ENCODE results near the gene PI4KA.
"Not testable (repeated sequence)": the region's sequence is repeated elsewhere in the genome, so short reads cannot be mapped to it uniquely, and the experiment has no call there.

Gene PI4KA

DNA sequence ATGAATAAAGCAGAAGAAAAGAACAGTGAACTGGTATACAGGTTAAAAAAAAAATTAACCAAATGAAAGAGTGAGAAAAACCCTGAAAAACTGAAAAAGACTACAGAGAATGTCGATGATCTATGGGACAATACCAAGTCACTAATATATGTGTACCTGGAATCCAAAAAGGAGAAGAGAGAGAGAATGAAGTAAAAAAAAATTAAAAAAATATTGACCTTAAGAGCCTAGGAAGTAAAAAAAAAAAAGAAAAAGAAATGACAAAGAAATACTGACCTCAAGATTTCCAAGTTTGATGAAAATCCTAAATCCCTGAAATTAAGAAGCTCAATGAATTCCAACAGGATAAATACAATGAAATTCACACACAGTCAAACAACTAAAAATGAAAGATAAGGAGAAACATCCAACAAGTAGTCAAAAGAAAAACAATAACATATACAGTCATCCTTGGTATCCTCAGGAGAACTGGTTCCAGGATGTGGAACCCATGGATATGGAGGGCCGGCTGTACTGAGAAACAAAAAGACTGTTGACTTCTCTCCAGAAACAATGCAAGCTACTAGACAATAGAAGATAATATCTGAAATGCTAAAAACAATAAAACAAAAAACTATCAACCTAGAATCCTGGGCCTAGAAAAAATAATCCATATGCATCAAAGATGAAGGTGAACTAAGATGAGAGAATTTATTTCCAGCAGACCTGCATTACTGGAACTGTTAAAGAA is 118.2 kb downstream of the PI4KA start:
- no peak overlapping the region for H3K27ac Mint-ChIP-seq

DNA sequence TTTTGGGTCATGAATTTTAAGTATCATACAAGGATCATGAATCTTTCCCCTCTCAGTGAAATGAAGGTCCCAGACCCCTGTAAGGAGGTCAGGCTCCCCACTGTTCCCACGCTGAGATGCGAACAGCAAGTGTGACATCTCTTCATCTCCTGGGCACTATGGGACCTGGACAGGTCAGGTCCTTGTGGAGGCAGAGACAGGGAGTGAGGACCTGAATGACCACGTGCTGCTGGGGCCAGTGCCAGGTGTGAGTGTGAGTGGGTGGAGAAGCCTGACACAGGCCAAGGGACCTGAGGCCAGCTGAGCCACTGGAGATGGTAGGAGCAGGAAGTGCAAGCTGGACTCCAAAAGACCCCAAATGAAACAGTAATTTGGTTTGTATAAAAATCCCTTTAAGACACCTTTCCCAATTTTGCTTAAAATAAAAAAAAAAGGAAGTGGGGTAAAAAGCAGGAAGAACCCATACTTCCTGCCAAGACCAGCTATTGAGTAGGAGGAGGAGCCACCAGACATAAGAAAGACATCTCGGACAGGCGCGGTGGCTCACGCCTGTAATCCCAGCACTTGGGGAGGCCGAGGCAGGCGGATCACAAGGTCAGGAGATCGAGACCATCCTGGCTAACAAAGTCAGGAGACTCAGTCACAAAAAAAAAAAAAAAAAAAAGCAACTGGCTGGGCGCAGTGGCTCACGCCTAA is 120.1 kb downstream of the PI4KA start:
- Mint-ChIP-seq H3K36me3 (peaks cover 54% of the 10 kb centered on the region), H3K27ac (peak overlapping the region; percentile 79), H3K4me1 (peaks cover 9% of the 10 kb centered on the region), H3K9me3 (no peaks in the 10 kb centered on the region), H3K4me3 (no peak overlapping the region)
- DNase-seq (ENCODE audit: low spot score in 2 of 2), result no peak
- ATAC-seq, result no peak

More for the DNA sequence above, 118.2 kb downstream of the PI4KA start:
- peaks cover 73% of the 10 kb centered on the region for H3K36me3 Mint-ChIP-seq
- no peak overlapping the region for H3K4me3 Mint-ChIP-seq
- peaks cover 9% of the 10 kb centered on the region for H3K4me1 Mint-ChIP-seq
- DNase-seq (ENCODE audit: low spot score in 2 of 2) (no peak), ATAC-seq (no peak)
- H3K9me3 Mint-ChIP-seq, result no peaks in the 10 kb centered on the region

DNA sequence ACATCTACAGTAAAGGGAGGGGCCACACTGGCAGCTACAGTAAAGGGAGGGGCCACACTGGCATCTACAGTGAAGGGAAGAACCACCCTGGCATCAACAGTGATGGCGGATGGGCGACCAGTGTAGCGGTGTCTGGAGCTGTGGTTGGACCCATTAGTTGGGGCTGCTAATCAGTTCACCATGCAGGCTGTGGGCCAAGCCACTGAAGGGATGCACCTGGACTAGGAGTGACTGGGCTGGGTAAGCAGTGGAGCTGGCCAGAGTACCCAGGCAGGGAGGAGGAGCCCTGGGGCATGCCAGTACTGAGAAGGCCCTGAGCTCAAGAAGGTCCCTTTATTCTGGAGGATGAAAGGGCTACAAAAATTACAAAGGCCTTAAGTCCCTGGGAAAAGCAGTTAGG is 121.7 kb downstream of the PI4KA start:
- not testable (repeated sequence) for DNase-seq (ENCODE audit: low spot score in 2 of 2); ATAC-seq; H3K4me1 Mint-ChIP-seq; H3K9me3 Mint-ChIP-seq; H3K4me3 Mint-ChIP-seq
- Mint-ChIP-seq H3K36me3 (peaks cover 43% of the 10 kb centered on the region), H3K27ac (peak overlapping the region; percentile 73)

DNA sequence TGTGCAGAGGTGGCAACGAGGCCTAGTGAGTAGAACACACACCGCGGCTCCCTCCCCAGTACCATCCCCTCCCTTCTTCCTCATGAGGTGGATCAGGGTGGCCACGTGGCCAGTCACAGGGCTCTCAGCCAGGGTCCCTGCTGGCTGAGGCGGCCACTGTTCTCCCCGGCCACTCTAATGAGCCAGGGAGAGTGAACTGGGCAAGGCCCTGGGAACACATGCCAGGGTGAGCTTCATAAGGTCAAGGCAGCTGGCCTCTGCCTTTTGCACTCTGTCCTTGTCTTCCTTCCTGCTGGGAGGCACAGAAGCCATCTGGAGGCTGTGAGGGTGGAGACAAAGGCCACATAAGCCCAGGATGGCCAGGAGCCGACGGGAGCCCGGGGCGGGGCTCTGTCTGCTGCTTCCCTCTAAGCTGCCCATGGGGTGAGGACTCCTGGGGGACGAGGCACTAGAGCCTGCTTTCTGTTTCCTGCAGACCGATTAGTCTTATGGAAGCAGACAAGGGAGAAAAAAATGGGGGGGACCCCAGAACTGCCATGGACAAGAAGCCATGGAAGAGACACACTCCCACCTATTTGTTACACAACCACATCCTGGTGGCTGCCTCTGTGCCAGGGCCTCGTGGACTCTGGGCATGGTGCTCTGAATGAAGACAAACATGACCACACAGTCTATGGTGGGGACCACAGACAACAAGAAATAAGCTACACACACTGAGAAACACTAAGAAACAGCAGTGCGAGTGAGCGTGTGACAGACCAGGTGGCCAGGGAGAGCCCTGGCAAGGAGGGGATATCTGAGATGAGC is 123.1 kb downstream of the PI4KA start:
- not testable (repeated sequence) for DNase-seq (ENCODE audit: low spot score in 2 of 2); ATAC-seq; H3K9me3 Mint-ChIP-seq; H3K4me3 Mint-ChIP-seq; H3K4me1 Mint-ChIP-seq
- Mint-ChIP-seq H3K36me3 (peaks cover 29% of the 10 kb centered on the region), H3K27ac (peak overlapping the region; percentile 73)

DNA sequence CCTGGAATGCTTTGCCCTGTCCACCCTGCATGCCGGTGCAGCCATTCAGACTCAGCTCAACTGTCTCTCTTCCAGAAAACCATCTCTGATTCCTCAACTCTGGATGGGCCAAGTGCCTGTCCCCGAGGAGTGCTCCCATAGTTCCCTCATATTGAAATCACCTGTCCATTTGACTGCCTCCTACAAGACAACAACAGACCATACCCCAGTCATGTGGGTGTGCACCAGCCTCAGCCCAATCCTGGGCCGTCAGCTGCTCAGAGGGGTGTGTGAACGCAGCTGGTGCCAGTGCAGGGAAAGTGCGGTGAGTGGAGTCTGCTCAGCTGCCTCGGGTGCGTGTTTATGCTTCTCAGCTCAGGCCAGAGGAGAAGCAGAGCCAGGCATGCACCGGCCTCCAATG is 126.2 kb downstream of the PI4KA start:
- not testable (repeated sequence) for DNase-seq (ENCODE audit: low spot score in 2 of 2); ATAC-seq; H3K4me1 Mint-ChIP-seq; H3K4me3 Mint-ChIP-seq; H3K9me3 Mint-ChIP-seq; H3K27ac Mint-ChIP-seq
- peaks cover 24% of the 10 kb centered on the region for H3K36me3 Mint-ChIP-seq

DNA sequence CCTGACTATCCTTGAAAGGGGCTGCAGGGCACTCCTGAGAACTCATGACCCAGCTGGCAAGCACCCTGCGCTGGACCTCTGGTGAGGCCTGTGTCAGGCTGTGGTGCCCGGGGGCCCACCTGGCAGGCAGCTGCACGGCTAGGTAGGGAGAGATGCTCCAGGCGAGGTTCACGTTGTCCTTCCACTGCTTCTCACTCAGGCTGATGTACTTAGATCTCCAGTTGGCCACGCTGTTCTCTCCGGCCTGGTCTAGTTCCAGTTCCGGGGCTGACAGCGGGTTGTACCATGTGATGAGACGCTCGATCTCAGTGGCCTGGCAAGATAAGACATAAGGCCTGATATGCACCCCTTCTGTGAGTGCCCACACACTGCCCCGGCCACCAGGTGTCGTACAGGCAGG is 129.4 kb downstream of the PI4KA start:
- ATAC-seq (no peak), DNase-seq (ENCODE audit: low spot score in 2 of 2) (no peak)
- Mint-ChIP-seq H3K36me3 (peaks cover 40% of the 10 kb centered on the region), H3K27ac (no peak overlapping the region), H3K9me3 (no peaks in the 10 kb centered on the region), H3K4me3 (no peak overlapping the region), H3K4me1 (no peaks in the 10 kb centered on the region)

DNA sequence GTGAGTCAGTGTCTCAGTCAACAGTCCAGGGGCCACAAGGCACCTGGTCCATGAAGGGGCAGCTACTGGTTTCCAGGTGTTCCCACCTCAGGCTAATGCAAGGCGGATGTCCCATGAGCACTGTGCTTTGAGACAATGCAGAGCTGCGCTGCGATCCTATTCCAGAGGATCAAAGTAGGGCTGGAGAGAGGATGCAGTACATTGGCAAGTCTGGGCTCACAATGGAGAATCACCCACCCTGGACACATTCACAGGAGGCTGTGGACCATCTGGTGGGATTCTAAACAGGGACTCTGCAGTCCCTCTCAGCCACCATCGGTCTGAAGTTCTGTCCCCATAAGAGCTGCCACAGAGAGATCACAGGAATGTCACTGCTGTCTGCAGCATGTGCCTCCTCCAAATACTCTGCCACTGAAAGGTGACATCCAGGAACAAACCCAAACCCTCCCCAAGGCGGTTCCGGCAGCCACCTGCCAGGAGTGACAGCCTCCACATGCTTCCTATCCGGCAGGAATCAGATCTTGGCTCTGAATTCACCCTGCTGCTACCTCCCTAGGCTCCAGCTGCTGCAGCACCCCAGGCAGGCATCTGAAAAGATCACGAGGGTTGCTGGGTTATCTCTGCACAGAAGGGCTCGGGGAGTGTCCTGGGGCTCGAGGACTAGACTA is 130.0 kb downstream of the PI4KA start:
- Mint-ChIP-seq H3K9me3 (no peaks in the 10 kb centered on the region), H3K4me1 (no peaks in the 10 kb centered on the region), H3K4me3 (no peak overlapping the region), H3K36me3 (peaks cover 40% of the 10 kb centered on the region), H3K27ac (no peak overlapping the region)
- ATAC-seq (no peak), DNase-seq (ENCODE audit: low spot score in 2 of 2) (no peak)

DNA sequence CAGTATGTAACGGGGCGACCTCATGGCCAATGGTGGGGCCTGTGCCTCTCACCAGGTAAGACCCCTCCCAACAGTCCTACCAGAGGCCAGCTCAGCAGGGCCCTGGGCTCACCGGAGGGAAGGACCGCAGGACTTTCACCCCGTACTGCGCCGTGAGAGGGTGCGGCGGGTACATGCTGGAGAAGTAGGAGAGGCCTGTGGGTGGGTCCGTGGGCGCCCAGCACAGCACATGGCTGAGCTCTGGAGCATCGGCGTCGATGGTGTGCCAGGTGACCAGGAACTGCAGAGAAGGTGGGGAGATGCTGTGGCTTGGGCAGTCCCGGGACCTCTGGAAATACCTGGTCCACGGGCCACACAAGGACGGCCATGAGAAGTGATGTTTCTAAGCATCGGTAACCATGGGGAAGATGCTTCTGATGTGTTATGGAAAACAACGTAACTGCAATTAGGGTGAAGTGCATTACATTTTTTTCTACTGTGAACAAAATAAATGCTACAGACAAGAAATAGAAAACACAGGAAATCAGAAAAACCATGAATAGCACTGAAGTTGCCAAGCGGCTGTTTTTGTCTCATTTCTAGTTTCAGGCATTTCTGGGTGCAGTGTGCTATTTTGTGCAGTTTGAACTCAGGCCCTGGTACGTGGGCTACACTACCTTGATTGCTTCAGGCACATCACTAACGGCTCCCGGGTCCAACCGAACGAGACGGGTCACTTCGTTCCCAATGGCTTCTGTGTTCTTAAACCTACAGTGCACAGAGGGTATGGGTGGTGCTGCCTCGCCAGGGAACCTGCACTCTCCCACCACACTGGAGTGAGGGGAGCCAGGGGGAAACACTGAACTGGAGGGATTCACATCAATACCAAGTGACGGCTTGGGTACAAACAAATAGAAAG is 131.2 kb downstream of the PI4KA start:
- no peaks in the 10 kb centered on the region for H3K4me1 Mint-ChIP-seq
- peaks cover 40% of the 10 kb centered on the region for H3K36me3 Mint-ChIP-seq
- ATAC-seq (no peak), DNase-seq (ENCODE audit: low spot score in 2 of 2) (no peak)
- peak overlapping the region; percentile 26 for H3K27ac Mint-ChIP-seq
- no peak overlapping the region for H3K4me3 Mint-ChIP-seq
- no peaks in the 10 kb centered on the region for H3K9me3 Mint-ChIP-seq

DNA sequence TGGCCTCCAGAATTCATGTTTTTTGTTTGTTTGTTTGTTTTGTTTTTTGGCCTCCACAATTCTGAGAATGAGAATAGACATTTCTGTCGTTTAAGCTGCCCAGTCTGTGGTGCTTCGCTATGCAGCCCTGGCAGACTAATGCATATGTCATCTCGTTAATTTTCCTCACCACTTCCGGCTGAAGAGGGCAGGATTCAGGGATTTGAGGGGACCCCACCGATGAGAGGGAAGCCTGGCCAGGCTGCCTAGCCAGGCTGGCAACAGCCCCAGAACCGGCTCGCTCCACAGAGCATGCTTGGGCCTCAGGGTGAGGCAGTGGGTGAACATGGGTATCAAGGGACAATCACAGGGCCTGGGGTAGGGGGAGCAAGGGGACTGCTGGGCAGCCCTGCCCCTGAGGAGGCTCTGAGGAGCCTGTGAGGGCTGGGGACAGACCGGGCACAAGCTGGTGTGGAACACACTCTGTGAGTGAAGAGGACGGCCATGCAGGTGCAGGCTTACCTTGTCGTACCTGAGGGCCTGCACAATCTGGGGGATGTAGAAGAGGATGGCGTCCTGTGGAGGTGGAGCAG is 132.5 kb downstream of the PI4KA start:
- Mint-ChIP-seq H3K36me3 (peaks cover 40% of the 10 kb centered on the region), H3K4me1 (no peaks in the 10 kb centered on the region), H3K9me3 (no peaks in the 10 kb centered on the region), H3K27ac (no peak overlapping the region), H3K4me3 (no peak overlapping the region)
- ATAC-seq (no peak), DNase-seq (ENCODE audit: low spot score in 2 of 2) (no peak)

DNA sequence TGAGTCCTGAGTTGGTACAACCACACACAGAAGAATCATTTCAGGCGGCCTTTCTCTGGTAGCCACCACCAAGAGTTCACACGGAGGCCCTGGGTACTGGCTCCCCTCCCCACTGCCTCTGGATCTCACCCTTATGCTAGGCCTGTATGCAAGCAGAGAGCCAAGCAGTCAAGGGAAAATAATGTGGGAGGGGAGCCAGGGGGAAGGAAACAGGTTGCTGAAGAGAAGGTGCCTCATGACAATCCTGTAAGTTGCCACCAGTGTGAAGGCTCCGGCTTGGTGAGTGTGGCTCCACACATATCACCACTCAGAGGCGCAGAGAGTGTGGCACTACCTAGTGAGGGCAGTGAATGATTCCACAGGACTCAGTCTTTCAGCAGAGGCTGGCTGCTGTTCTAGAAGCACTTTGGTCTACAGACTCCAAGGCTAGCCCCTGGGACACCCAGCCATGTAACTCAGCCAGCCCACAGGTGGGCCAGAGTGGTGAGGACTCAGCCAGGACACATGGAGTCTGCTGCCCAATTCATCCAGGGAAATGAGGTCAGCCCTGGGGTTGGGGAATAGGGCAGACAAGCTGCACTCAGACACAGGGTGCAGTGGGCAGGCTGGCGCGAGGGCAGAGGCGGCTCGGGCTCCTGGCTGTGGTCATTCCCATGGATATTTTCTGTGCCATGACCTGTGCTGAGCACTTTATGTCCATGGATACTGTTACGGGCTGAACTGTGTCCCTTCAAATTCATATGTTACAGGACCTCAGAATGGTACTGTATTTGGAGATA is 133.7 kb downstream of the PI4KA start:
- Mint-ChIP-seq H3K4me1 (no peaks in the 10 kb centered on the region), H3K9me3 (no peaks in the 10 kb centered on the region), H3K4me3 (no peak overlapping the region), H3K27ac (no peak overlapping the region), H3K36me3 (peaks cover 38% of the 10 kb centered on the region)
- DNase-seq (ENCODE audit: low spot score in 2 of 2) (no peak), ATAC-seq (no peak)

DNA sequence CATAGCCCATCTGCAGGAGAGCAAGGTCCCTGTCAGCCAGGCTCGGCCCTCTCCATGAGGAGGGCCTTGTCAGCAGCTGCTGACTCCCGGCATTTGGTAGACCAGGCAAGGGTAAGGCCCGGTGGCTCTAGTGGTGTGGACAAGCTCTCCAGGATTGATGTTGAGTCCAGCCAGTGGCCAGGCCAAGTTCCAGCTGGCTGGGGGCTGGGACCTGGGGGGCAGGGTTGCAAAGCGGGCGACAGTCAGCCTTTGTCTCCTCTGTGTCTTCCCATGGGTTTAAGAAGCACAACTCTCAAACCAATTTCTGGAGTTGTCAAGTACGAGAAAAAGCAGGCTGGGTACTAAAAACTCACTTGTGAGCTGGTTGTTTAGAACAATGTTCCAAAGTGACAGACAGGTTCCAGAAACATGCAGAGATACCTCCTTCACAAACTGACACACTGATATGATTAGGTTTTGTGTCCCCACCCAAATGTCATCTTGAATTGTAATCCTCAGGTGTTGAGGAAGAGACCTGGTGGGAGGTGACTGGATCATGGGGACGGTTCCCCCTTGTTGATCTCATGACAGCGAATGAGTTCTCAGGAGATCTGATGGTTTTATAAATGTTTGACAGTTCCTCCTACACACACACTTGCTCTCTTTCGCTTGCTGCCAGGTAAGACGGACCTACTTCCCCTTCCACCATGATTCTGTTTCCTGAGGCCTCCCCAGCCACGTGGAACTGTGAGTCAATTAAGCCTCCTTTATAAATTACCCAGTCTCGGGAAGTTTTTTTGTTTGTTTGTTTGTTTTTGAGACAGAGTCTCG is 137.0 kb downstream of the PI4KA start:
- ATAC-seq, result no peak
- Mint-ChIP-seq H3K9me3 (no peaks in the 10 kb centered on the region), H3K4me3 (no peak overlapping the region), H3K27ac (no peak overlapping the region), H3K36me3 (peaks cover 15% of the 10 kb centered on the region), H3K4me1 (no peaks in the 10 kb centered on the region)
- no peak for DNase-seq (ENCODE audit: low spot score in 2 of 2)

DNA sequence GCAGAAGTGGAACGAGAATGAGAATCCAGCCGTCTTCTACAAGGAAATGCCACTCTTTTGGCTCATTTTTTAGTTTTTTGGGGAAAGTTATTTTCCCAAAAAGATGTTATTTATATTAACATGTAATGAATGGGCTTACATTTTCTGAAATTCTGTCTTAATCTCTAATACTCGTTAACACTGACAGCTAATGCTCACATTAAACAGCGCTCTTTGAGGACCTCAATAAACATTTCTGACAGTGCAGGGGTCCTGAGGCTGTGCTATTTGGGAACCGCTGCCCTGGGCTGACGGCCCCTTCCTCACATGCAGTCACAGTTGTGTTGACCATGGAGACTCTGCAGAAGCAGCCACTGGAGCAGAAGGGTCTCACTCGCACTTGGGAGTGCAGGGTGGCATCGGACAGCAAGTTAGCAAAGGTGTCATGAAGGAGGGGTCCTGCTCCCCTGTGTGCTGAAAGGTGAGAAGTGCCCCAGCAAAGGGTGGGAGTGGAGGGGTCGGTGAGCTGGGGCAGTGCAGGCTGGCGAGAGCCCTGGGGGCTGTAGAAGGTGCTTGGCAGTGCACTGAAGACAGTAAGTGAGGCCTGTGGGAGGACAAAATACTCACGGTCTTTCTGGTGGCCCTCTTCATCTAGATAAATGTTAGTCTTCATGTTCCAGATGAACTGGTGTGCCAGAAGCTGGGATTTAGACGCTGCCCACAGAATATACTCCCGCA is 137.8 kb downstream of the PI4KA start:
- Mint-ChIP-seq H3K4me3 (no peak overlapping the region), H3K27ac (no peak overlapping the region)

More for the DNA sequence above, 137.8 kb downstream of the PI4KA start:
- Mint-ChIP-seq H3K9me3 (no peaks in the 10 kb centered on the region), H3K36me3 (peaks cover 9% of the 10 kb centered on the region), H3K4me1 (no peaks in the 10 kb centered on the region)
- DNase-seq (ENCODE audit: low spot score in 2 of 2), result no peak
- ATAC-seq, result no peak
